ENCODE results near the gene FOXN3. TPM values are rescaled to one million over a fixed set of nuclear protein-coding genes. Genes with fewer than 3 reads are reported as not detected.
A peak's percentile ranks its signal among the peaks of the same experiment; 100 is the strongest.

The FOXN3 gene
- total and polyA plus RNA-seq, 8 donors: 8.8 to 58.0 (median 31.7) TPM

GRCh38 chr14:89447182-89447944 is 30.3 kb upstream of the FOXN3 start:
- Histone ChIP-seq H3K4me1 (no peaks in the 10 kb centered on the region), H3K4me3 (no peak overlapping the region), H3K9me3 (no peaks in the 10 kb centered on the region), H3K36me3 (no peaks in the 10 kb centered on the region), H3K27me3 (no peaks in the 10 kb centered on the region), H3K27ac (no peak overlapping the region)
- peak in 1 of 4 donors; percentile 17 for ATAC-seq
- no peak for TF ChIP-seq CTCF (IDR thresholded peaks at IDR 0.05)
- intact Hi-C loops (cut with DNase I): no loop called here
- no peak for FAIRE-seq
- WGBS, 2 donors: 90 to 95% methylated on average over 14 of the region's 14 CpGs
- peak in 1 of 6 donors; percentile 2 for DNase-seq

- Histone ChIP-seq H3K9me3 (no peaks in the 10 kb centered on the region), H3K27me3 (no peaks in the 10 kb centered on the region), H3K27ac (no peak overlapping the region), H3K4me3 (no peak overlapping the region), H3K36me3 (no peaks in the 10 kb centered on the region), H3K4me1 (no peaks in the 10 kb centered on the region)
- intact Hi-C loops (cut with DNase I): no loop called here
- 68 to 75% methylated on average over 4 of the region's 4 CpGs for WGBS, 2 donors
- no peak for TF ChIP-seq CTCF (IDR thresholded peaks at IDR 0.05)
- FAIRE-seq (no peak), DNase-seq (peak in 1 of 6 donors; percentile 21), ATAC-seq (peak in 2 of 4 donors; percentile 34 to 38)
Observed at GRCh38 chr14:89445273-89445973, 28.4 kb upstream of the FOXN3 start.

- DNase-seq: peak in 1 of 6 donors; percentile 10
- Histone ChIP-seq H3K36me3 (no peaks in the 10 kb centered on the region), H3K27ac (no peak overlapping the region), H3K4me1 (no peaks in the 10 kb centered on the region), H3K9me3 (no peaks in the 10 kb centered on the region), H3K4me3 (no peak overlapping the region), H3K27me3 (no peaks in the 10 kb centered on the region)
- WGBS, 2 donors: 87 to 88% methylated on average over 10 of the region's 10 CpGs
- ATAC-seq: no peak
- FAIRE-seq: no peak
- TF ChIP-seq CTCF (IDR thresholded peaks at IDR 0.05): no peak
- intact Hi-C loops (cut with DNase I): no loop called here
Observed at GRCh38 chr14:89444516-89445125, 27.6 kb upstream of the FOXN3 start.

GRCh38 chr14:89444044-89444443 is 27.0 kb upstream of the FOXN3 start:
- intact Hi-C loops (cut with DNase I): no loop called here
- Histone ChIP-seq H3K4me1 (no peaks in the 10 kb centered on the region), H3K9me3 (no peaks in the 10 kb centered on the region), H3K27ac (no peak overlapping the region), H3K4me3 (no peak overlapping the region), H3K36me3 (no peaks in the 10 kb centered on the region), H3K27me3 (no peaks in the 10 kb centered on the region)
- FAIRE-seq (no peak), DNase-seq (no peak), ATAC-seq (peak in 1 of 4 donors; percentile 34)
- 87 to 90% methylated on average over 3 of the region's 3 CpGs for WGBS, 2 donors
- TF ChIP-seq CTCF (IDR thresholded peaks at IDR 0.05): no peak

All from pancreas (tissue), 10 donors.